ENCODE measurements around the gene INPP5E. TPM values are rescaled to one million over a fixed set of nuclear protein-coding genes. Genes with fewer than 3 reads are reported as not detected.

The INPP5E gene
- 18.9 TPM for polyA plus RNA-seq (2012; ENCODE audit: insufficient read length, low read depth)

GRCh38 chr9:136439481-136440408, at the start of gene INPP5E:
TSS of gene INPP5E (minus strand) at chr9:136439845. CDS start at chr9:136439419, 426 bp downstream.
- no peak for TF ChIP-seq REST (IDR thresholded peaks at IDR 0.05; ENCODE audit: insufficient read depth in 1 of 2, low read depth in 2 of 2, low read length in 2 of 2)
- TF ChIP-seq FOXP2 (optimal IDR thresholded peaks at IDR 0.05; ENCODE audit: borderline replicate concordance, extremely low read depth, extremely low read length, insufficient read depth): no peak
- TF ChIP-seq POLR2AphosphoS5 (IDR thresholded peaks at IDR 0.05; ENCODE audit: low read depth, low read length): no peak; the same call in none of the 2 replicates
- TF ChIP-seq TAF1 (IDR thresholded peaks at IDR 0.05; ENCODE audit: borderline replicate concordance, insufficient read depth, low read length): no peak
- TF ChIP-seq SIN3A (IDR thresholded peaks at IDR 0.05; ENCODE audit: borderline replicate concordance, insufficient read depth, low read length): no peak; the same call in 1 of the 2 replicates

GRCh38 chr9:136488247-136489214, 48.9 kb upstream of the INPP5E start:
- TF ChIP-seq POLR2AphosphoS5 (IDR thresholded peaks at IDR 0.05; ENCODE audit: low read depth, low read length): no peak
- no peak for TF ChIP-seq FOXP2 (optimal IDR thresholded peaks at IDR 0.05; ENCODE audit: borderline replicate concordance, extremely low read depth, extremely low read length, insufficient read depth)
- no peak for TF ChIP-seq TAF1 (IDR thresholded peaks at IDR 0.05; ENCODE audit: borderline replicate concordance, insufficient read depth, low read length)
- TF ChIP-seq SIN3A (IDR thresholded peaks at IDR 0.05; ENCODE audit: borderline replicate concordance, insufficient read depth, low read length): no peak
- no peak for TF ChIP-seq REST (IDR thresholded peaks at IDR 0.05; ENCODE audit: insufficient read depth in 1 of 2, low read depth in 2 of 2, low read length in 2 of 2)

- TF ChIP-seq FOXP2 (optimal IDR thresholded peaks at IDR 0.05; ENCODE audit: borderline replicate concordance, extremely low read depth, extremely low read length, insufficient read depth) (no peak), SIN3A (IDR thresholded peaks at IDR 0.05; ENCODE audit: borderline replicate concordance, insufficient read depth, low read length) (no peak), TAF1 (IDR thresholded peaks at IDR 0.05; ENCODE audit: borderline replicate concordance, insufficient read depth, low read length) (no peak), REST (IDR thresholded peaks at IDR 0.05; ENCODE audit: insufficient read depth in 1 of 2, low read depth in 2 of 2, low read length in 2 of 2) (no peak), POLR2AphosphoS5 (IDR thresholded peaks at IDR 0.05; ENCODE audit: low read depth, low read length) (no peak)
Measured at GRCh38 chr9:136487672-136488071, 48.0 kb upstream of the INPP5E start.

- TF ChIP-seq FOXP2 (optimal IDR thresholded peaks at IDR 0.05; ENCODE audit: borderline replicate concordance, extremely low read depth, extremely low read length, insufficient read depth) (no peak), SIN3A (IDR thresholded peaks at IDR 0.05; ENCODE audit: borderline replicate concordance, insufficient read depth, low read length) (no peak), POLR2AphosphoS5 (IDR thresholded peaks at IDR 0.05; ENCODE audit: low read depth, low read length) (no peak), REST (IDR thresholded peaks at IDR 0.05; ENCODE audit: insufficient read depth in 1 of 2, low read depth in 2 of 2, low read length in 2 of 2) (no peak), TAF1 (IDR thresholded peaks at IDR 0.05; ENCODE audit: borderline replicate concordance, insufficient read depth, low read length) (no peak)
Measured at GRCh38 chr9:136486823-136487620, 47.4 kb upstream of the INPP5E start.
